HG02642 (cell line): ENCODE measurements around the gene E2F1.

Experiments
- ATAC-seq: cut with Tn5 transposase; IDR thresholded peaks from one replicate; pipeline ENCODE4 v1.9.1; 2021; ENCODE audit warnings: mild to moderate bottlenecking; ENCODE audit not compliant: unreplicated experiment, poor library complexity

The E2F1 gene, protein sequence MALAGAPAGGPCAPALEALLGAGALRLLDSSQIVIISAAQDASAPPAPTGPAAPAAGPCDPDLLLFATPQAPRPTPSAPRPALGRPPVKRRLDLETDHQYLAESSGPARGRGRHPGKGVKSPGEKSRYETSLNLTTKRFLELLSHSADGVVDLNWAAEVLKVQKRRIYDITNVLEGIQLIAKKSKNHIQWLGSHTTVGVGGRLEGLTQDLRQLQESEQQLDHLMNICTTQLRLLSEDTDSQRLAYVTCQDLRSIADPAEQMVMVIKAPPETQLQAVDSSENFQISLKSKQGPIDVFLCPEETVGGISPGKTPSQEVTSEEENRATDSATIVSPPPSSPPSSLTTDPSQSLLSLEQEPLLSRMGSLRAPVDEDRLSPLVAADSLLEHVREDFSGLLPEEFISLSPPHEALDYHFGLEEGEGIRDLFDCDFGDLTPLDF

GRCh38 chr20:33686100-33686983, at the start of gene E2F1:
Gene E2F1, minus strand, starts transcription at chr20:33686385. Its CDS starts 121 bp downstream, at chr20:33686264.
- ATAC-seq = peak; percentile 86

GRCh38 chr20:33733654-33734576, 47.7 kb upstream of the E2F1 start:
- ATAC-seq = no peak

DNA sequence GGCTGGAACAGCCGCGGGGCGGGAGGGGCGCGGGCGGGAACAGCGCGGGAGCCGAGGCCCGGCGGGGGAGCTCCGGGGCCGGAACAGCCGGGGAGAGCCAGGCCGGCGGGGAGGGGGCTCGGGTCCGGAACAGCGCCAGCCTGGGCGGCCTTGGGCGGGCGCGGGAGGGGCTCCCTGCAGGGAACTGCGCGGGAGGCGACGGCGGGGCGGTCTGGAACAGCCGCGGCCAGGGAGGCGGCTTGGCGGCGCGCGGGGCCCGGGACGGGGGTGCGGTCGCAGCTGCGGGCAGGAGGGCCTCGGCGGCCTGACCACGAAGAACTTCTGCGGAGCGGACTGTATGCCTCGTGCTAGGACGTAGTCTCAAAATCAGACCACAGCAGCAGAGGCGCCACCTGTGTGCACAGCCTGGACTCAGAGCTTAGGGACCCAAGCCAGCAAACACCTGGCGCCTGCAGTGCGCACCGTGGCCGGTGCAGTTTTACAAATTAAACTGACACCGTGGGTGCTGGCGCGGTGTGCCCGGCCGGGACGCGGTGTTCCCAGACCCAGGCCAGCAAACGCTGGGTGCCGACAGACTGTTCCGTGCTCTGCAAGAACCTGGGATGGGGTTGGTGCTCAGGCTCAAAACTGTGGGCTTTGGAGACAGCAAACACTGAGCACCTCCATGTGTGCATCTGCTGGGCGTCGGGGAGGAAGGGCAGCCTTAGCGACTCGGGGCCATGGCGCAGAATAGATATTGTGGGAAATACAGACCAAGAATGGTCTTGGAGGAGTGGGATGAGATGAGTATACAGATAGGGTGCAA, 46.2 kb upstream of the E2F1 start:
- peak; percentile 58 for ATAC-seq

GRCh38 chr20:33731693-33732165, 45.5 kb upstream of the E2F1 start, which contains the start of gene ZNF341:
Gene ZNF341, plus strand, starts transcription at chr20:33731996. Its CDS starts 26 bp downstream, at chr20:33732022.
- peak; percentile 87 for ATAC-seq

- no peak for ATAC-seq
These were observed 44.9 kb upstream of the E2F1 start for GRCh38 chr20:33730946-33731692.

DNA sequence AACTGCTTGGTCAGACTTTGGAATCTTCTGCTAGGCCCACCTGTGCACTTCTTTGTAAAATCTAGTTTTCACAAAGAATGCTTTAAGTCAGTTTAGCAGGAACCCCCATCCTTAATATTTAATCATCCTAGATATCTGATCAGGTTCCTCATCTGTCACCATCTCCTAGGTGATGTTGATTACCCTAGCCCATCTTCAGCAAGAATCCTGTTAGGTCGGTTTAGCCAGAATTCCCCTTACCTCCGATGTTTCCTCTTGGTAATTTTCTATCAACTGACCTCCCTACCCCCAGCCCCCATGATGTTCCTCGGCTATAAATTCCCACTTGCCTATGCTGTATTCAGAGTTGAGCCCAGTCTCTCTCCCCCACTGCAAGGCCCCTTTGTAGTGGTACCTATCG, 42.9 kb upstream of the E2F1 start:
- no peak for ATAC-seq

DNA sequence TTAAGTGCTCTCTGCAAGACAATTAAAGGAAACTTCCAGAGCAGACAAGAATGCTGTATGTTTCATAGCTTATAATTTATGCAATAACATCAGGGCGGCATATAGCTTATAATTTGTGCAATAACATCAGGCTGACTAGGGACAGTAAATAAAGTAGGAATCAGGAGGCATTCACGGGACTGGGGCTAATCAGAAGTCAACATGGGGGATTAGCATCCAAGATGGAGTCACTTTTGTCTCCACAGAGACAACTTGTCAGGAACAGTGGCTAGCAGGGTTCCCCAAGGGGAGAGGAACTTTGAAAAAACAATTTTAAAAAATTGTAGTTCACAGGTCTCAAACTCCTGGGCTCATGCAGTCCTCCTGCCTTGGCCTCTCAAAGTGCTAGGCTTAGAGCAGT, 42.3 kb upstream of the E2F1 start:
- ATAC-seq = no peak

GRCh38 chr20:33727806-33728205, 41.6 kb upstream of the E2F1 start:
- ATAC-seq = no peak

DNA sequence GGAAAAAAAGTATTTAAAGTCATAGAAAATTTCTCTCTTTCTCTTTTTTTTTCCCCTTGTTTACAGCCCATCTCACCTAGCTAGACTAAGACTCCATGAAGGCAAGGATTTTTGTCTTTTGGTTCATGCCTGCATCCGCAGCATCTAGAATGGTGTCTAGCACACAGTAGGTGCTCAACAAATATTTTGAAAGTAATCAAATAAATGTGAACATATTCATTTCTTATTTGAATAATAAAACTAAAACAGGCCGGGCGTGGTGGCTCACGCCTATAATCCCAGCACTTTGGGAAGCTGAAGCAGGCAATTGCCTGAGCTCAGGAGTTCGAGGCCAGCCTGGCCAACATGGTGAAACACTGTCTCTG, 40.9 kb upstream of the E2F1 start:
- ATAC-seq = no peak

DNA sequence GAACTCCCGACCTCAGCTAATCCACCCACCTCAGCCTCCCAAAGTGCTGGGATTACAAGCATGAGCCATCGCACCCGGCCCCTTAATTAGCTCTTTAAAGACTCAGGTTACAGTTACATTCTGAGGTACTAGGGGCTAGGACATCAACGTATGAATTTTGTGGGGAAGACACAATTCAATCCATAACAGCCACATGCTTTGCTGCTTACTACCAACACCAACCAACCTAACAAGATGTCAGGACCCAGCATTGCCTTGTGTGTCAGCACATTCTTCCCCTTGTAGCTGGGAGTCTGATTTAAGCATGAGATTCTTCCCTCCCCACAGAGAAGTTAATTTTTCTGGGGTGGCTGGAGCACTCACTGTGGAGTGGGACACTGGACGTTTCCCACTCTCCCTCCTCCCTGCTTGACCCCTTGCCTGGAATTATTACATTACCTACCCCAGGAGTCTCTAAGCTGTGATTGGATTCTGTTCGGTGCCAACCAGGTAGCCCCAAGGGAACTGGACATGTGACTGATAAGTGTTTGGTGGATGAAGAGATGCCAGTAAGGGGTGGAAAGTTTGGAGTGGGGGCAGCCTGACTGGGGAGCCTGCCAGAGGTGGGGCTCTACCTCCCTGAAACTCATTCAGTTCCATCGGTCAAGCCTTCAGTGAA, 39.6 kb upstream of the E2F1 start:
- no peak for ATAC-seq

DNA sequence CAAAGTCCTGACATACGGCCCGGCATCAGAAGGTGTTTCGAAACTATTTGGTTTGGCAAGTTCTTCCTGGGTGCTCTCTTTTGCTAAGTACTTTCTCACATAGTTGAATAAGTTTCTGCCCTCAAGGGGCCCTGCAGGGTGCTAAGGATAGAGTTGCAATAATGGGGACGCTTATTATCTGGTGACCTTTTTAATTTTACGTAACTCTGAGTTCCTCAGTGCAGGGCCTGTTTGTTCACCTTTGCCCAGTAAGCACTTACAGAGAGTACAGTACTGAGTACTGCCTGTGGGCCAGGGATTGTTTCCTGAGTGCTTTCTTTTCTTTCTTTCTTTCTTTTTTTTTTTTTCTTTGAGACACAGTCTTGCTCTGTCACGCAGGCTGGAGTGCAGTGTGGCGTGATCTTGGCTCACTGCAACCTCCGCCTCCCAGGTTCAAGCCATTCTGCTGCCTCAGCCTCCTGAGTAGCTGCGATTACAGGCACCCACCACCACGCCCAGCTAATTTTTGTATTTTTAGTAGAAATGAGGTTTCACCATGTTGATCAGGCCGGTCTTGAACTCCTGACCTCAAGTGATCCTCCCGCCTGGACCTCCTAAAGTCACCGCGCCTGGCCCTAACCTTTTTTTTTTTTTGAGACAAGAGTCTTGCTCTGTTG, 38.4 kb upstream of the E2F1 start:
- no peak for ATAC-seq

DNA sequence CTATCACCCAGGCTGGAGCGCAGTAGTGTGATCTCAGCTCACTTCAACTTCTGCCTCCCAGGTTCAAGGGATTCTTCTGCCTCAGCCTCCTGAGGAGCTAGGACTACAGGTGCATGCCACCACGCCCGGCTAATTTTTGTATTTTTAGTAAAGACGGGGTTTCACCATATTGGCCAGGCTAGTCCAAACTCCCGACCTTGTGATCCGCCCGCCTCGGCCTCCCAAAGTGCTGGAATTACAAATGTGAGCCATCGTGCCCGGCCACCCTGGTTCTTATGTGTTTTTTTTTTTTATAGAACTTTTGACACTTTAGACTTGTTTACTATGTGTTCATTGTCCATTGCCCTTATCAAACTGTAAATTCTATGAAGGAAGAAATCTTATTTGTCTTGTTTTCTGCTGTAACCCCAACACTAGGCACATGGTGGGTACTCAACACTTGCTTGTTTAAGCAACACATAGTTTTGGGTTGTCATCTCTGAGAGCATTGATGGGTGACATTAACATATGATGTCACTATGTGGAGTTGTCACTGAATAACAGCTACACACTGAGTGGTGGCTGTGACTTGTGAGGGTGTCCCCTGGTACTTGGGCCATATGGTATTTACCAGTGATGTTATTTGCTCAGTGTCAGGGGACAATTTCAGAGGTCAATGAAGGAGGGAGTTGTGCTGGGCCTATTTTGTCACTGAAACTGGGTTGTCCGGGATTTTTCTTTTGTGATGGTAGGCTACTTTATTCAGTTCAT, 35.4 kb upstream of the E2F1 start:
- ATAC-seq = no peak

DNA sequence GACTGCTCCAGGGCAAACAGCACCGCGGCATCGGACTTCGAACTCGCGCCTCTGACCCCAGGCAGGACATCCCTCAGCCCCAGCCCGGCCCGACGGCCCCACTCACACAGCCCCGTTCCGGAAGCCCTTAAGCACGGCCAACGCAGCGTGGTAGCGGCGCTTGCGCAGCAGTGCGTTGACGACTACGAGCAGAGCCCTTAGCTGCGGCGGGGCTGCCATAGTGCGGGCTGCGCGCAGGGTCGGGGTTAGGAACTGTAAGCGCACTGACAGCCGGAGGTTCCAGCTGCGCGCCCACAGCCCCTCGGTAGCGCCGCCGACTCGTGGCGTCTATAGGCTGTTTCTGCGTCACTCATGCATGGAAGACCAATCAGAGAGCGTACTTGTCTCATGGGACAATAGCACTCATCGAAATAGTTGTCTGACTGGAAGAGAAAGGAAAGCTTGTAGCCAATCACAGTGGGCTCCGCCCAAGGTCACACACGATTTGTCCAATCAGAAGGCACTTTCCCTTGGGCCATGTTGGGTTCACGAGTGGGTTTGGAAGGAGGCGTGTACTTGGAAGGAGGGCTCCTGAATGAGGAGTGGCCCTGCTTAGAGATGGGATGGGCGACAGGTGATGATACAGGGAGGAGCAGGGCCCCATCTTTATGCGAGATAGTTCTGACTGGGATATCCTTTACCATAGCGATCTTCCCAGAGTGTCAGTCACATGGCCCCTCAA, 34.0 kb upstream of the E2F1 start, which contains the start of gene PXMP4:
TSS of gene PXMP4 (minus strand) at position 322 of the 721 bp plus-strand sequence. CDS start at position 219, 103 bp downstream.
- ATAC-seq = peak; percentile 97

DNA sequence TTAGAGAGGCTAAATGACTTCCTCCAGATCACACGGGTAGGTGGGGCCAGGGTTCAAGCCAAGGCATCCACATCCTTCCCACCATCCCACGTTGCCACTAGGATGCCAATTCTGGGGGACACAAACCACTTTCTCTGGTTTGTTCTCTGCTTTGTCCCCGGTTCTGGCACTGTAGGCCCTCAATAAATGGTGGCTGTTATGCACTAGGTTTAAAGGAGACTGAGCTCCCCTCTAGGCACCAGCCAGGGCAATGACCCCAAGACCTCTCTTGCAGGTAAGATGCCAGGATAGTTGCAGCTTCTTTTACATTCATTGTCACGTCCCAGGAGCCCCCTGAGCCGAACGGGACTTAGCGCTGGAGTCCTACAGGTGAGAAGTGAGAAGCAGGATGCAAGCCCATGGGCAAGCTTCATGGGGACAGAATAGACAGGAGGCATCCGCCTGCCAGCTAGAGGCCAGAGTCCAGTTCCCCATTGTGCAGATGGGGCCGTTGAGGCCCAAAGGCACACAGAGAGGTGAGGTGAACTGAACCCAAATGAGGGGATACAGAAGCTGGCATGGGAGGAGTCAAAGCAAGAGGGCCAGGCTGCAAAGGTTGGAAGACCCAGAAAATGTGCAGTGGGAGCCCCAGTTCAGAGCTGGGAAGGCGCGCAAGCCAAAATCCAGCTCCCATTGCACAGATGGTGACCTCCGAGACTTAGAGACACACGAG, 33.2 kb upstream of the E2F1 start:
- ATAC-seq = no peak

- ATAC-seq = no peak
These were observed 30.3 kb upstream of the E2F1 start for GRCh38 chr20:33716498-33716897.
